HCT116 (cell line): ENCODE measurements around the gene CLEC16A. TPM values are rescaled to one million over a fixed set of nuclear protein-coding genes. Genes with fewer than 3 reads are reported as not detected.

Experiments
- ATAC-seq: fragments of 200-7000 bp; cut with Tn5 transposase; 2 replicates; pipeline ENCODE4 v1.9.1; 2020; ENCODE audit warnings: mild to moderate bottlenecking, moderate library complexity
- BruUV-seq: library from RNA; stranded (reverse); fragments of 400-500 nt; replicated peaks from 2 replicates; lab custom pipeline; 2021; lab: Mats Ljungman, UMichigan
- CTCF ChIA-PET: fragments of 300-600 bp; sonication (Branson Sonifier 250); formaldehyde crosslinking; loops from one replicate; lab custom pipeline; 2021; ENCODE audit warnings: antibody characterized with exemption; lab: Charles Lee
- POLR2A ChIA-PET: fragments of 300-600, 350-600 bp; sonication (Branson Sonifier 250); formaldehyde crosslinking; loops from one replicate; lab custom pipeline; 2021; ENCODE audit warnings: antibody characterized with exemption; lab: Charles Lee
- RAD21 ChIA-PET, 2 experiments: fragments of 300-600 bp; sonication (Branson Sonifier 250); formaldehyde crosslinking; loops; one replicate each; lab custom pipeline; 2023; ENCODE audit warnings: low total read pairs in 2 of 2; ENCODE audit not compliant: uncharacterized antibody in 2 of 2, unreplicated experiment in 2 of 2, low non-redundant PET in 1 of 2; lab: Charles Lee
- DNase-seq: peaks from one replicate; pipeline ENCODE4 v3.0.0-alpha.2; 2010; ENCODE audit warnings: low read depth, low spot score
- H2AFZ ChIP-seq: fragments of 200-600 bp; shearing (Covaris generic), sonication (generic); 2 replicates; pipeline ENCODE4 v1.6.1; 2017; ENCODE audit warnings: low read depth, mixed run types, mixed read lengths, antibody characterized with exemption, low read length; ENCODE audit not compliant: poor library complexity, severe bottlenecking
- H3K27ac ChIP-seq: 2 replicates; pipeline ENCODE4 v1.5.1; 2012; ENCODE audit warnings: low read depth, low read length
- H3K27me3 ChIP-seq: fragments of 200-600 bp; sonication (generic); 2 replicates; pipeline ENCODE4 v1.6.1; 2016; ENCODE audit warnings: mixed run types, low read length, mixed read lengths; ENCODE audit not compliant: insufficient read depth
- H3K36me3 ChIP-seq, 2 experiments: fragments of 200-500 bp in 1 of 2; fragments of 200-600 bp in 1 of 2; sonication (Bioruptor generic) in 1 of 2; sonication (generic) in 1 of 2; 2 replicates each; pipeline versions ENCODE4 v1.5.1 to v1.6.1; 2014 to 2016; ENCODE audit warnings: low read length in 2 of 2, inconsistent platforms in 1 of 2, mixed read lengths in 1 of 2, mixed run types in 1 of 2; ENCODE audit not compliant: insufficient read depth in 2 of 2, control insufficient read depth in 1 of 2
- H3K4me1 ChIP-seq, 2 experiments: fragments of 200-600 bp in 1 of 2; sonication (generic) in 1 of 2; 2 replicates each; pipeline versions ENCODE4 v1.5.1 to v1.6.1; 2012 to 2017; ENCODE audit warnings: low read length in 2 of 2, inconsistent platforms in 1 of 2, mild to moderate bottlenecking in 1 of 2, mixed read lengths in 1 of 2, mixed run types in 1 of 2, moderate library complexity in 1 of 2; ENCODE audit not compliant: insufficient read depth in 2 of 2, control insufficient read depth in 1 of 2
- H3K4me2 ChIP-seq: fragments of 200-600 bp; sonication (generic); 2 replicates; pipeline ENCODE4 v1.6.1; 2017; ENCODE audit warnings: mixed run types, low read length, mixed read lengths
- H3K4me3 ChIP-seq, 2 experiments: fragments of 200-600 bp in 1 of 2; sonication (generic) in 1 of 2; replicated peaks in 1 of 2; 2 replicates each; pipeline ENCODE4 v1.5.1; 2011 to 2016; ENCODE audit warnings: low read length in 2 of 2, control low read depth in 1 of 2, low read depth in 1 of 2, mild to moderate bottlenecking in 1 of 2, mixed read lengths in 1 of 2, mixed run types in 1 of 2
- H3K79me2 ChIP-seq: fragments of 200-600 bp; sonication (generic); 2 replicates; pipeline ENCODE4 v1.6.1; 2017; ENCODE audit warnings: mild to moderate bottlenecking, mixed run types, low read length, moderate library complexity, mixed read lengths; ENCODE audit not compliant: insufficient read depth
- H3K9ac ChIP-seq: fragments of 200-600 bp; sonication (generic); 2 replicates; pipeline ENCODE4 v1.6.1; 2016; ENCODE audit warnings: low read length, mixed read lengths
- H3K9me2 ChIP-seq: fragments of 200-600 bp; sonication (generic), shearing (Covaris generic); 2 replicates; pipeline ENCODE4 v1.6.1; 2017; ENCODE audit warnings: mixed run types, mild to moderate bottlenecking, moderate library complexity; ENCODE audit not compliant: insufficient read depth
- H3K9me3 ChIP-seq, 2 experiments: fragments of 200-500 bp in 1 of 2; fragments of 200-600 bp in 1 of 2; sonication (Bioruptor generic) in 1 of 2; sonication (generic) in 1 of 2; 2 replicates each; pipeline ENCODE4 v1.6.1; 2014 to 2017; ENCODE audit warnings: low read length in 2 of 2, mixed read lengths in 2 of 2, inconsistent platforms in 1 of 2, low read depth in 1 of 2, mild to moderate bottlenecking in 1 of 2, mixed run types in 1 of 2, moderate library complexity in 1 of 2; ENCODE audit not compliant: control insufficient read depth in 1 of 2, insufficient read depth in 1 of 2
- H4K20me1 ChIP-seq: fragments of 200-600 bp; sonication (generic), shearing (Covaris generic); 2 replicates; pipeline ENCODE4 v1.6.1; 2017; ENCODE audit warnings: mixed run types, mild to moderate bottlenecking, moderate library complexity; ENCODE audit not compliant: insufficient read depth
- CBX3 ChIP-seq: IDR thresholded peaks from 2 replicates; pipeline ENCODE4 v1.6.1; 2012; ENCODE audit warnings: low read depth
- CEBPB ChIP-seq: IDR thresholded peaks from 2 replicates; pipeline ENCODE4 v1.6.1; 2012; ENCODE audit warnings: low read depth
- EGR1 ChIP-seq: IDR thresholded peaks from 2 replicates; pipeline ENCODE4 v1.6.1; 2012; ENCODE audit warnings: low read depth
- ELF1 ChIP-seq: IDR thresholded peaks from 2 replicates; pipeline ENCODE4 v1.6.1; 2012; ENCODE audit warnings: low read depth, borderline replicate concordance
- EZH2 ChIP-seq: fragments of 200-600 bp; sonication (generic); IDR thresholded peaks from 2 replicates; pipeline ENCODE4 v1.6.1; 2017; ENCODE audit warnings: antibody characterized with exemption, mixed run types
- EZH2phosphoT487 ChIP-seq: fragments of 200-600 bp; IDR thresholded peaks from 2 replicates; pipeline ENCODE4 v1.6.1; 2018; ENCODE audit warnings: antibody characterized with exemption, borderline replicate concordance
- JUND ChIP-seq: IDR thresholded peaks from 2 replicates; pipeline ENCODE4 v1.6.1; 2012
- POLR2A ChIP-seq: IDR thresholded peaks from 2 replicates; pipeline ENCODE4 v1.7.0; 2011; ENCODE audit warnings: borderline replicate concordance; ENCODE audit not compliant: insufficient read depth, insufficient read length; ENCODE audit errors: extremely low read depth
- RAD21 ChIP-seq: IDR thresholded peaks from 2 replicates; pipeline ENCODE4 v1.6.1; 2012; ENCODE audit warnings: low read depth, mild to moderate bottlenecking
- SIN3A ChIP-seq: IDR thresholded peaks from 2 replicates; pipeline ENCODE4 v1.6.1; 2012; ENCODE audit warnings: low read depth
- SP1 ChIP-seq: IDR thresholded peaks from 2 replicates; pipeline ENCODE4 v1.6.1; 2012; ENCODE audit warnings: low read depth
- SRF ChIP-seq: IDR thresholded peaks from 2 replicates; pipeline ENCODE4 v1.6.1; 2012; ENCODE audit warnings: low read depth
- YY1 ChIP-seq: IDR thresholded peaks from 2 replicates; pipeline ENCODE4 v1.6.1; 2011; ENCODE audit warnings: low read length, low read depth, moderate library complexity, mild to moderate bottlenecking; ENCODE audit not compliant: insufficient replicate concordance; ENCODE audit errors: extremely low read depth
- ZNF274 ChIP-seq: fragments of 200-500 bp; sonication (Bioruptor generic); IDR thresholded peaks from 2 replicates; pipeline ENCODE4 v1.6.1; 2014; ENCODE audit warnings: mild to moderate bottlenecking, low read depth, low read length, inconsistent platforms
- intact Hi-C: fragments of 100-400 bp; cut with micrococcal nuclease; formaldehyde crosslinking; loops from 2 replicates; pipeline ENCODE4 v1.10.0; 2022
- total RNA-seq: library from RNA; stranded (reverse); gene quantifications from one replicate; pipeline ENCODE4 v1.2.1, GENCODE V29; 2021; ENCODE audit not compliant: unreplicated experiment
- TF ChIP-seq, protein P1 (sequence below): IDR thresholded peaks from 2 replicates; pipeline ENCODE4 v1.6.1; 2012; ENCODE audit warnings: low read depth
- TF ChIP-seq, protein P2 (sequence below): IDR thresholded peaks from 2 replicates; pipeline ENCODE4 v1.6.1; 2012
- TF ChIP-seq, protein P3 (sequence below): IDR thresholded peaks from 2 replicates; pipeline ENCODE4 v1.6.1; 2011; ENCODE audit warnings: mild to moderate bottlenecking, low read length, moderate library complexity; ENCODE audit not compliant: insufficient replicate concordance; ENCODE audit errors: extremely low read depth
- TF ChIP-seq, protein P4 (sequence below), 3 experiments: fragments of 200-600 bp in 1 of 3; sonication (generic) in 1 of 3; IDR thresholded peaks in 2 of 3; conservative IDR thresholded peaks in 1 of 3; 2 replicates each; pipeline ENCODE4 v1.5.1; 2012 to 2017; ENCODE audit warnings: low read depth in 2 of 3, low read length in 2 of 3, antibody characterized with exemption in 1 of 3, borderline replicate concordance in 1 of 3, control low read depth in 1 of 3, mild to moderate bottlenecking in 1 of 3, mixed read lengths in 1 of 3, mixed run types in 1 of 3, moderate library complexity in 1 of 3; ENCODE audit not compliant: insufficient read depth in 1 of 3

CLEC16A gene
- total RNA-seq, 1 experiment from 2014 or later = 18.0 TPM

DNA sequence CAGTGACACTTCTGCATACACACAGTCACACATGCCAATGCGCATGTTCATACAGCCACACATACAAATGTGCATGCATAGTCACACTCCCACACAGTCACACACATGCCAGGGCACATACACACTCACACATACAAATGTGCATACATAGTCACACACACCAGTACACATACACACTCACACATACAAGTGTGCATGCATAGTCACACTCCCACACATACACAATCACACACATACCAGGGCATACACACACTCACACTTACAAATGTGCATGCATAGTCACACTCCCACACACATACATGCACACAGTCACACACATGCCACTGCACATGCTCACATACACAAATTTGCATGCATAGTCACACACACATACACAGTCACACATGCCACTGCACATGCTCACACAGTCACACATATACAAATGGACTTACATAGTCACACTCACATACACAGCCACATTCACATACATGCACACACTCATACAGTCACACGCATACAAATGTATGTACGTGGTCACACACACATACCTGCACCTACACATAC, 227.5 kb downstream of the CLEC16A start (continued):
- TF ChIP-seq, protein P1, sequence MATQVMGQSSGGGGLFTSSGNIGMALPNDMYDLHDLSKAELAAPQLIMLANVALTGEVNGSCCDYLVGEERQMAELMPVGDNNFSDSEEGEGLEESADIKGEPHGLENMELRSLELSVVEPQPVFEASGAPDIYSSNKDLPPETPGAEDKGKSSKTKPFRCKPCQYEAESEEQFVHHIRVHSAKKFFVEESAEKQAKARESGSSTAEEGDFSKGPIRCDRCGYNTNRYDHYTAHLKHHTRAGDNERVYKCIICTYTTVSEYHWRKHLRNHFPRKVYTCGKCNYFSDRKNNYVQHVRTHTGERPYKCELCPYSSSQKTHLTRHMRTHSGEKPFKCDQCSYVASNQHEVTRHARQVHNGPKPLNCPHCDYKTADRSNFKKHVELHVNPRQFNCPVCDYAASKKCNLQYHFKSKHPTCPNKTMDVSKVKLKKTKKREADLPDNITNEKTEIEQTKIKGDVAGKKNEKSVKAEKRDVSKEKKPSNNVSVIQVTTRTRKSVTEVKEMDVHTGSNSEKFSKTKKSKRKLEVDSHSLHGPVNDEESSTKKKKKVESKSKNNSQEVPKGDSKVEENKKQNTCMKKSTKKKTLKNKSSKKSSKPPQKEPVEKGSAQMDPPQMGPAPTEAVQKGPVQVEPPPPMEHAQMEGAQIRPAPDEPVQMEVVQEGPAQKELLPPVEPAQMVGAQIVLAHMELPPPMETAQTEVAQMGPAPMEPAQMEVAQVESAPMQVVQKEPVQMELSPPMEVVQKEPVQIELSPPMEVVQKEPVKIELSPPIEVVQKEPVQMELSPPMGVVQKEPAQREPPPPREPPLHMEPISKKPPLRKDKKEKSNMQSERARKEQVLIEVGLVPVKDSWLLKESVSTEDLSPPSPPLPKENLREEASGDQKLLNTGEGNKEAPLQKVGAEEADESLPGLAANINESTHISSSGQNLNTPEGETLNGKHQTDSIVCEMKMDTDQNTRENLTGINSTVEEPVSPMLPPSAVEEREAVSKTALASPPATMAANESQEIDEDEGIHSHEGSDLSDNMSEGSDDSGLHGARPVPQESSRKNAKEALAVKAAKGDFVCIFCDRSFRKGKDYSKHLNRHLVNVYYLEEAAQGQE = no peak
- no peak for TF ChIP-seq ELF1
- TF ChIP-seq SP1 = no peak
- no peak for TF ChIP-seq POLR2A
- TF ChIP-seq, protein P2, sequence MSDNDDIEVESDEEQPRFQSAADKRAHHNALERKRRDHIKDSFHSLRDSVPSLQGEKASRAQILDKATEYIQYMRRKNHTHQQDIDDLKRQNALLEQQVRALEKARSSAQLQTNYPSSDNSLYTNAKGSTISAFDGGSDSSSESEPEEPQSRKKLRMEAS = no peak
- TF ChIP-seq SRF = no peak
- TF ChIP-seq RAD21 = no peak
- TF ChIP-seq, protein P3, sequence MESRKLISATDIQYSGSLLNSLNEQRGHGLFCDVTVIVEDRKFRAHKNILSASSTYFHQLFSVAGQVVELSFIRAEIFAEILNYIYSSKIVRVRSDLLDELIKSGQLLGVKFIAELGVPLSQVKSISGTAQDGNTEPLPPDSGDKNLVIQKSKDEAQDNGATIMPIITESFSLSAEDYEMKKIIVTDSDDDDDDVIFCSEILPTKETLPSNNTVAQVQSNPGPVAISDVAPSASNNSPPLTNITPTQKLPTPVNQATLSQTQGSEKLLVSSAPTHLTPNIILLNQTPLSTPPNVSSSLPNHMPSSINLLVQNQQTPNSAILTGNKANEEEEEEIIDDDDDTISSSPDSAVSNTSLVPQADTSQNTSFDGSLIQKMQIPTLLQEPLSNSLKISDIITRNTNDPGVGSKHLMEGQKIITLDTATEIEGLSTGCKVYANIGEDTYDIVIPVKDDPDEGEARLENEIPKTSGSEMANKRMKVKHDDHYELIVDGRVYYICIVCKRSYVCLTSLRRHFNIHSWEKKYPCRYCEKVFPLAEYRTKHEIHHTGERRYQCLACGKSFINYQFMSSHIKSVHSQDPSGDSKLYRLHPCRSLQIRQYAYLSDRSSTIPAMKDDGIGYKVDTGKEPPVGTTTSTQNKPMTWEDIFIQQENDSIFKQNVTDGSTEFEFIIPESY = no peak

DNA sequence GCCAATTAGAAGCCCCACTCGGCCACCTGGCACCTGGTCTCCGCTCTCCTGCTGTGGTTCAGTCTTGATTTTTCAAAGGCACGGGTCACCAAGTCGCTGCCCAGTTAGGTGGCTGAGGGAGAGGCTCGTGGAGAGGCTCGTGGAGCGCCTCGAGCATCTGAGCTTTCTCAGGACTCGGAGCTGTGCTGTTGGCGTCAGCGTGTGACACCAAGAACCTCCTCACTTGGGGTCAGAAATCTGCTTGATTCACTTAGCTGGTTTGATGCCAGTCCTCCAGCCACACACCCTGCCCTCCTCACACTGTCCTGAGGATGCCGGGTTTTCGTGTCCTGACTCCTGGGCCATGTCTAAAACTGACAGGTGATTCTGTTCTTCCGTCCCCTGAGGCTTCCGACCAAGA, 229.1 kb downstream of the CLEC16A start:
- POLR2A ChIA-PET = no interaction called here
- Histone ChIP-seq H3K27me3 (no peaks in the 10 kb centered on the region), H3K36me3 (no peaks in the 10 kb centered on the region), H2AFZ (no peak overlapping the region), H3K27ac (no peak overlapping the region), H4K20me1 (no peaks in the 10 kb centered on the region), H3K9me3 (no peaks in the 10 kb centered on the region), H3K4me2 (no peak overlapping the region), H3K4me3 (no peak overlapping the region), H3K9ac (no peak overlapping the region), H3K79me2 (no peaks in the 10 kb centered on the region), H3K4me1 (peaks cover 10 to 14% of the 10 kb centered on the region in 2 experiments; a peak in 3 of 4 replicates), H3K9me2 (no peaks in the 10 kb centered on the region)
- DNase-seq (no peak), ATAC-seq (no peak)
- CTCF ChIA-PET = no interaction called here
- intact Hi-C loops = no loop called here
- RAD21 ChIA-PET = no interaction called here
- no TSS peak for BruUV-seq
- TF ChIP-seq EZH2phosphoT487 (no peak), EGR1 (no peak), JUND (no peak), CBX3 (no peak), CEBPB (no peak), POLR2A (no peak), YY1 (no peak), ZNF274 (no peak), EZH2 (no peak), SIN3A (no peak), SP1 (no peak)
- TF ChIP-seq, protein P2 = no peak
- TF ChIP-seq, protein P4, sequence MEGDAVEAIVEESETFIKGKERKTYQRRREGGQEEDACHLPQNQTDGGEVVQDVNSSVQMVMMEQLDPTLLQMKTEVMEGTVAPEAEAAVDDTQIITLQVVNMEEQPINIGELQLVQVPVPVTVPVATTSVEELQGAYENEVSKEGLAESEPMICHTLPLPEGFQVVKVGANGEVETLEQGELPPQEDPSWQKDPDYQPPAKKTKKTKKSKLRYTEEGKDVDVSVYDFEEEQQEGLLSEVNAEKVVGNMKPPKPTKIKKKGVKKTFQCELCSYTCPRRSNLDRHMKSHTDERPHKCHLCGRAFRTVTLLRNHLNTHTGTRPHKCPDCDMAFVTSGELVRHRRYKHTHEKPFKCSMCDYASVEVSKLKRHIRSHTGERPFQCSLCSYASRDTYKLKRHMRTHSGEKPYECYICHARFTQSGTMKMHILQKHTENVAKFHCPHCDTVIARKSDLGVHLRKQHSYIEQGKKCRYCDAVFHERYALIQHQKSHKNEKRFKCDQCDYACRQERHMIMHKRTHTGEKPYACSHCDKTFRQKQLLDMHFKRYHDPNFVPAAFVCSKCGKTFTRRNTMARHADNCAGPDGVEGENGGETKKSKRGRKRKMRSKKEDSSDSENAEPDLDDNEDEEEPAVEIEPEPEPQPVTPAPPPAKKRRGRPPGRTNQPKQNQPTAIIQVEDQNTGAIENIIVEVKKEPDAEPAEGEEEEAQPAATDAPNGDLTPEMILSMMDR (IDR thresholded peaks at IDR 0.05 in 2 of 3, conservative IDR thresholded peaks at IDR 0.05 in 1 of 3; ENCODE audit: borderline replicate concordance in 1 of 3, insufficient read depth in 1 of 3, low read depth in 2 of 3, low read length in 2 of 3) = no peak
